ENCODE measurements around the gene STPG4.
"Not testable (repeated sequence)": the region's sequence is repeated elsewhere in the genome, so short reads cannot be mapped to it uniquely, and the experiment has no call there.

Gene STPG4

GRCh38 chr2:47155091-47155876 lies at the start of gene STPG4:
Gene STPG4, minus strand, starts transcription at chr2:47155308. Its CDS starts 57 bp downstream, at chr2:47155251.
- no peak for DNase-seq (ENCODE audit: low read depth)

GRCh38 chr2:47204691-47205090 lies 49.6 kb upstream of the STPG4 start:
- no peak for DNase-seq (ENCODE audit: low read depth)

GRCh38 chr2:47203995-47204394 lies 48.9 kb upstream of the STPG4 start:
- no peak for DNase-seq (ENCODE audit: low read depth)

- DNase-seq (ENCODE audit: low read depth), result peak; percentile 47
These were observed 46.1 kb upstream of the STPG4 start for GRCh38 chr2:47201224-47201623.

- DNase-seq (ENCODE audit: low read depth), result peak; percentile 96
These were observed 43.9 kb upstream of the STPG4 start for GRCh38 chr2:47198985-47199451.

GRCh38 chr2:47196499-47196898 lies 41.4 kb upstream of the STPG4 start:
- no peak for DNase-seq (ENCODE audit: low read depth)

GRCh38 chr2:47196046-47196445 lies 40.9 kb upstream of the STPG4 start:
- no peak for DNase-seq (ENCODE audit: low read depth)

GRCh38 chr2:47195148-47195547 lies 40.0 kb upstream of the STPG4 start:
- DNase-seq (ENCODE audit: low read depth), result peak; percentile 26

GRCh38 chr2:47194410-47194809 lies 39.3 kb upstream of the STPG4 start:
- no peak for DNase-seq (ENCODE audit: low read depth)

GRCh38 chr2:47193607-47194006 lies 38.5 kb upstream of the STPG4 start:
- peak; percentile 31 for DNase-seq (ENCODE audit: low read depth)

GRCh38 chr2:47190188-47190881 lies 35.2 kb upstream of the STPG4 start:
- DNase-seq (ENCODE audit: low read depth), result no peak

GRCh38 chr2:47189635-47190034 lies 34.5 kb upstream of the STPG4 start:
- DNase-seq (ENCODE audit: low read depth), result peak; percentile 59

- DNase-seq (ENCODE audit: low read depth), result no peak
These were observed 32.0 kb upstream of the STPG4 start for GRCh38 chr2:47187069-47187468.

GRCh38 chr2:47186351-47186750 lies 31.2 kb upstream of the STPG4 start:
- no peak for DNase-seq (ENCODE audit: low read depth)

GRCh38 chr2:47185098-47185497 lies 30.0 kb upstream of the STPG4 start:
- not testable (repeated sequence) for DNase-seq (ENCODE audit: low read depth)

- DNase-seq (ENCODE audit: low read depth), result no peak
These were observed 26.1 kb upstream of the STPG4 start for GRCh38 chr2:47181176-47181575.

- no peak for DNase-seq (ENCODE audit: low read depth)
These were observed 25.4 kb upstream of the STPG4 start for GRCh38 chr2:47180531-47180930.

GRCh38 chr2:47179388-47179787 lies 24.3 kb upstream of the STPG4 start:
- DNase-seq (ENCODE audit: low read depth), result no peak

GRCh38 chr2:47178341-47178740 lies 23.2 kb upstream of the STPG4 start:
- no peak for DNase-seq (ENCODE audit: low read depth)

GRCh38 chr2:47177043-47177565 lies 22.0 kb upstream of the STPG4 start:
- DNase-seq (ENCODE audit: low read depth), result no peak

GRCh38 chr2:47174733-47175361 lies 19.7 kb upstream of the STPG4 start:
- peak; percentile 3 for DNase-seq (ENCODE audit: low read depth)

GRCh38 chr2:47173986-47174732 lies 19.1 kb upstream of the STPG4 start:
- no peak for DNase-seq (ENCODE audit: low read depth)
